Progenitor cell of endocrine pancreas (in vitro differentiated cells): ENCODE measurements around the gene MTMR12. TPM values are rescaled to one million over a fixed set of nuclear protein-coding genes. Genes with fewer than 3 reads are reported as not detected.

Experiments
- DNase-seq: peaks from one replicate; pipeline ENCODE4 v3.0.0; 2021; ENCODE audit warnings: low spot score; ENCODE audit not compliant: unreplicated experiment
- H3K27ac Mint-ChIP-seq: 2 replicates; pipeline ENCODE4 v1.8.0; 2021; ENCODE audit warnings: mild to moderate bottlenecking, moderate library complexity, mixed read lengths
- H3K27me3 Mint-ChIP-seq: 2 replicates; pipeline ENCODE4 v1.8.0; 2021; ENCODE audit warnings: mixed read lengths
- H3K36me3 Mint-ChIP-seq: 2 replicates; pipeline ENCODE4 v1.8.0; 2022; ENCODE audit warnings: mixed read lengths; ENCODE audit not compliant: insufficient read depth
- H3K4me1 Mint-ChIP-seq: 2 replicates; pipeline ENCODE4 v1.8.0; 2021; ENCODE audit warnings: low read depth, mixed read lengths
- H3K4me3 Mint-ChIP-seq: 2 replicates; pipeline ENCODE4 v1.8.0; 2021; ENCODE audit warnings: low read depth, mild to moderate bottlenecking, moderate library complexity, mixed read lengths
- H3K9me3 Mint-ChIP-seq: 2 replicates; pipeline ENCODE4 v1.8.0; 2021; ENCODE audit warnings: low read depth, mixed read lengths
- total RNA-seq: library from RNA; stranded (reverse); gene quantifications from 2 replicates; pipeline ENCODE4 v1.2.1, GENCODE V29; 2021
- TF ChIP-seq, protein P1 (sequence below): fragments of 200-600 bp; sonication (generic); IDR thresholded peaks from one replicate; pipeline ENCODE4 v1.5.0; 2021; ENCODE audit warnings: antibody characterized with exemption, mild to moderate bottlenecking; ENCODE audit not compliant: unreplicated experiment

The MTMR12 gene
- total RNA-seq, 1 donor from 2014 or later = 30.6 TPM

DNA sequence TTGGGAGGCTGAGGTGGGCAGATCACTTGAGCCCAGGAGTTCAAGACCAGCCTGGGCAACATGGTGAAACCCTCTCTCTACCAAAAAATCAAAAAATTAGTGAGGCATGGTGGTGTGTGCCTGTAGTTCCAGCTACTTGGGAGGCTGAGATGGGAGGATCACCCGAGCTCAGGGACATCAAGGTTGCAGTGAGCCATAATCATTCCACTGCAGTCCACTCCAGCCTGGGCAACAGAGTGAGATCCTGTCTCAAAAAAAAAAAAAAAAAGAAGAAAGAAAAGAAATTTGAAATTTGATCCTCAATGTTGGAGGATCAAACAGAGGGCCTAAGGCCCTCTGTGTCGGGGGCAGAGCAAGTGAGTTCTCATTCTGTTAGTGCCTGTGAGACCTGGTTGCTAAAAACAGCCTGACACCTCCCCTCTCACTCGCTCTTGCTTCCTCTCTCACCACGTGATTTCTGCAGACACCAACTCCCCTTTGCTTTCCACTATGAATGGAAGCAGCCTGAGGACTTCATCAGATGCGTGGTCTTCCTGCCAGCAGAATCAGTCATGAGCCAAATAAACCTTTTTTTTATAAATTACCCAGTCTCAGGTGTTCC lies 130.2 kb downstream of the MTMR12 start:
- Mint-ChIP-seq H3K4me3 (no peak overlapping the region), H3K9me3 (no peaks in the 10 kb centered on the region), H3K4me1 (no peaks in the 10 kb centered on the region), H3K27me3 (no peaks in the 10 kb centered on the region), H3K27ac (no peak overlapping the region), H3K36me3 (peaks cover 1% of the 10 kb centered on the region)
- no peak for DNase-seq
- TF ChIP-seq, protein P1, sequence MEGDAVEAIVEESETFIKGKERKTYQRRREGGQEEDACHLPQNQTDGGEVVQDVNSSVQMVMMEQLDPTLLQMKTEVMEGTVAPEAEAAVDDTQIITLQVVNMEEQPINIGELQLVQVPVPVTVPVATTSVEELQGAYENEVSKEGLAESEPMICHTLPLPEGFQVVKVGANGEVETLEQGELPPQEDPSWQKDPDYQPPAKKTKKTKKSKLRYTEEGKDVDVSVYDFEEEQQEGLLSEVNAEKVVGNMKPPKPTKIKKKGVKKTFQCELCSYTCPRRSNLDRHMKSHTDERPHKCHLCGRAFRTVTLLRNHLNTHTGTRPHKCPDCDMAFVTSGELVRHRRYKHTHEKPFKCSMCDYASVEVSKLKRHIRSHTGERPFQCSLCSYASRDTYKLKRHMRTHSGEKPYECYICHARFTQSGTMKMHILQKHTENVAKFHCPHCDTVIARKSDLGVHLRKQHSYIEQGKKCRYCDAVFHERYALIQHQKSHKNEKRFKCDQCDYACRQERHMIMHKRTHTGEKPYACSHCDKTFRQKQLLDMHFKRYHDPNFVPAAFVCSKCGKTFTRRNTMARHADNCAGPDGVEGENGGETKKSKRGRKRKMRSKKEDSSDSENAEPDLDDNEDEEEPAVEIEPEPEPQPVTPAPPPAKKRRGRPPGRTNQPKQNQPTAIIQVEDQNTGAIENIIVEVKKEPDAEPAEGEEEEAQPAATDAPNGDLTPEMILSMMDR = no peak

Other genes starting within 250 kb of the MTMR12 start
- 79.3 and 80.8 TPM in 2 replicates for gene GOLPH3, start 138.6 kb downstream of the MTMR12 start, total RNA-seq
- 75.6 and 78.6 TPM in 2 replicates for gene ZFR, start 131.8 kb upstream of the MTMR12 start, total RNA-seq